HFFc6 (cell line): ENCODE results near the gene LIX1. TPM values are rescaled to one million over a fixed set of nuclear protein-coding genes. Genes with fewer than 3 reads are reported as not detected.
"Not testable (repeated sequence)": the region's sequence is repeated elsewhere in the genome, so short reads cannot be mapped to it uniquely, and the experiment has no call there.

Source experiments
- DNase-seq: peaks from one replicate; pipeline ENCODE4 v3.0.0-alpha.2; 2018
- H3K27ac Mint-ChIP-seq: 2 replicates; pipeline ENCODE4 v1.8.0; 2020; ENCODE audit warnings: mild to moderate bottlenecking, mixed read lengths
- H3K27me3 Mint-ChIP-seq: 2 replicates; pipeline ENCODE4 v1.8.0; 2021; ENCODE audit warnings: mild to moderate bottlenecking, moderate library complexity, mixed read lengths; ENCODE audit not compliant: insufficient read depth
- H3K36me3 Mint-ChIP-seq: 2 replicates; pipeline ENCODE4 v1.8.0; 2021; ENCODE audit warnings: low read depth, mixed read lengths
- H3K4me1 Mint-ChIP-seq: 2 replicates; pipeline ENCODE4 v1.8.0; 2020; ENCODE audit warnings: low read depth, mixed read lengths
- H3K4me3 Mint-ChIP-seq: 2 replicates; pipeline ENCODE4 v1.8.0; 2020; ENCODE audit warnings: mild to moderate bottlenecking, moderate library complexity, mixed read lengths
- H3K9me3 Mint-ChIP-seq: 2 replicates; pipeline ENCODE4 v1.8.0; 2020; ENCODE audit warnings: mild to moderate bottlenecking, mixed read lengths
- CTCF ChIP-seq: fragments of 200-600 bp; sonication (generic); IDR thresholded peaks from 2 replicates; pipeline ENCODE4 v1.5.0; 2021; ENCODE audit warnings: antibody characterized with exemption, mild to moderate bottlenecking
- total RNA-seq, 6 experiments: library from RNA; stranded (reverse); fragmentation: NEBNext Ultra II Directional; extraction: Animal tissue kit (Norgen Biotek cat#: 25700); gene quantifications; 2 replicates in 1 of 6; 3 replicates in 5 of 6; pipeline ENCODE4 v1.2.3, GENCODE V29; 2021

Gene LIX1
- total RNA-seq, 6 experiments from 2014 or later = not detected

DNA sequence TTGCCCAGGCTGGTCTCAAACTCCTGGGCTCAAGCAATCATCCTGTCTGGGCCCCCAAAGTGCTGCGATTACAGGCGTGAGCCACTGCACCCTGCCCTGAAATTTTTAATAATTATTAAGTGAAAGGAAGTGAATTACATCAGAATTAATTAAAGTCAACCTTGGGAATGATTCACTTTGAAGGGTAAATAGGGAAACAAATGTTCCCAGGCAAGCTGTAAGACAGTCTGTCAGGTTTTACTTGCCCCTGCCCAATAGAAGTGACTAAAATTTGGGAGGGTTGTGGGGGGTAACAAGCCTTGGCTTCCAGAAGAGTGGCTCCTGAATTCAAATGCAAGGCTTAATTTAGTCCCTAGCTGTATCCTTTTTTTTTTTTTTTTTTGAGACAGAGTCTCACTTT, 1.3 kb upstream of the LIX1 start:
- H3K4me3 Mint-ChIP-seq = no peak overlapping the region

GRCh38 chr5:97141539-97141938, 872 bp downstream of the LIX1 start:
- Mint-ChIP-seq H3K4me1 (no peaks in the 10 kb centered on the region), H3K27me3 (peaks cover 24% of the 10 kb centered on the region), H3K9me3 (no peaks in the 10 kb centered on the region), H3K27ac (no peak overlapping the region), H3K4me3 (no peak overlapping the region), H3K36me3 (no peaks in the 10 kb centered on the region)
- no peak for TF ChIP-seq CTCF
- no peak for DNase-seq

More for the DNA sequence above, 1.3 kb upstream of the LIX1 start:
- no peak for DNase-seq
- no peaks in the 10 kb centered on the region for H3K9me3 Mint-ChIP-seq
- TF ChIP-seq CTCF = no peak
- H3K36me3 Mint-ChIP-seq = no peaks in the 10 kb centered on the region
- H3K27me3 Mint-ChIP-seq = peaks cover 20% of the 10 kb centered on the region
- H3K27ac Mint-ChIP-seq = no peak overlapping the region
- no peaks in the 10 kb centered on the region for H3K4me1 Mint-ChIP-seq

GRCh38 chr5:97141031-97141430, 1.4 kb downstream of the LIX1 start:
- DNase-seq = no peak
- TF ChIP-seq CTCF = no peak
- H3K27ac Mint-ChIP-seq = no peak overlapping the region
- no peaks in the 10 kb centered on the region for H3K36me3 Mint-ChIP-seq
- H3K4me3 Mint-ChIP-seq = no peak overlapping the region
- no peaks in the 10 kb centered on the region for H3K4me1 Mint-ChIP-seq
- peaks cover 27% of the 10 kb centered on the region for H3K27me3 Mint-ChIP-seq
- H3K9me3 Mint-ChIP-seq = no peaks in the 10 kb centered on the region

- not testable (repeated sequence) for H3K27ac Mint-ChIP-seq, H3K4me3 Mint-ChIP-seq, H3K4me1 Mint-ChIP-seq, H3K36me3 Mint-ChIP-seq, DNase-seq, H3K9me3 Mint-ChIP-seq
- peaks cover 33% of the 10 kb centered on the region for H3K27me3 Mint-ChIP-seq
Measured at GRCh38 chr5:97140250-97140649, 2.2 kb downstream of the LIX1 start.

DNA sequence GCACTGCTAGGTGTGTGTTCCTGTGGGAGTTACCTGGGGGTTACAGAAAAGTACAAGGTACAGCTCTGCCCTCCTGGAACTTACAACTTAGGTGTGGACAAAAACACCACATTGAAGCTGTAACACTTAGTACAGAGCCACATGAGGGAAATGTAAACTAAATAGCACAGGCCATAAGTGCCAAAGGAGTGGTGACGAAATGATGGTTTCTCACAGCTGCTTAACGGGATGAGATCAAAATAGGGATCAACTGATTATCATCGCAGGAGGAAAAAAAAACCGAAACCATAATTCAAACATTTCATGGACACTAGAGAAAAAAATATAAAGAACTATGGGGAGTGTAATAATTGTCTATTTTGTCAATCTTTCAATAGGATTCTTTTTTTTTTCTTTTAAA, 5.9 kb downstream of the LIX1 start:
- Mint-ChIP-seq H3K4me3 (no peak overlapping the region), H3K4me1 (peaks cover 4% of the 10 kb centered on the region), H3K9me3 (no peaks in the 10 kb centered on the region), H3K27ac (no peak overlapping the region), H3K36me3 (no peaks in the 10 kb centered on the region), H3K27me3 (peaks cover 39% of the 10 kb centered on the region)
- DNase-seq = no peak
- TF ChIP-seq CTCF = no peak

DNA sequence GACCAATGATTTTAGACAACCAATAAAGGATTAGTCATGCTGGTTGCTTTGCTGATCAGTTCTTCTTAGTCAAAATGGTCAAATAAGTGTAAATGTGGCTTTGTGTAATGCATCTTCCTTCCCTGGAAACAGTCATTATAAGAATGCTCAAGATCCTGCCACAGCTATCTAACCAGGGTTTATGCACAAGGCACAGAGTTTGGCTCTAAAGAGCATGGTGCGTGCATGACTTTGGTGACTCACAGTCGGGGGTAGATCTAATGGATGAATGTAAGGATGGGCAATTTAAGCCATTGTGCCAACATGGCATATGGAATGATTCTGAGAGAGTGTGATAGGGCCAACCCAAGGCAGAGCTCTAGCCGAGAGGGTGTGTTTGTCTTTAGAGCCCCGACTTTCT, 6.5 kb downstream of the LIX1 start:
- DNase-seq = no peak
- Mint-ChIP-seq H3K4me1 (peaks cover 10% of the 10 kb centered on the region), H3K9me3 (no peaks in the 10 kb centered on the region), H3K27me3 (peaks cover 37% of the 10 kb centered on the region), H3K4me3 (no peak overlapping the region), H3K27ac (no peak overlapping the region), H3K36me3 (no peaks in the 10 kb centered on the region)
- no peak for TF ChIP-seq CTCF
